Vein endothelial cell (primary cell): ENCODE data around the gene KRTAP19-4. TPM values are rescaled to one million over a fixed set of nuclear protein-coding genes. Genes with fewer than 3 reads are reported as not detected.

ENCODE experiments used
- small RNA-seq: library from RNA; depleted of rRNA; stranded (forward); fragments of <200 nt; gene quantifications from one replicate; pipeline ENCODE3, GENCODE V24; 2012
- total RNA-seq: library from RNA; depleted of rRNA; stranded (reverse); fragments of >200 nt; gene quantifications from 2 replicates; pipeline ENCODE4 v1.2.3, GENCODE V29; 2012

KRTAP19-4 gene
- not detected in 2 replicates for total RNA-seq

GRCh38 chr21:30497065-30497464 is at the start of gene KRTAP19-4:
KRTAP19-4 (minus strand) TSS chr21:30497165; CDS start chr21:30497110, 55 bp downstream.

GRCh38 chr21:30541764-30542163 is 44.8 kb upstream of the KRTAP19-4 start, which contains the start of gene KRTAP19-6:
KRTAP19-6 (minus strand) TSS chr21:30541864; CDS start chr21:30541833, 31 bp downstream.

GRCh38 chr21:30502041-30502440 is 5.1 kb upstream of the KRTAP19-4 start, which contains the start of gene KRTAP19-5:
KRTAP19-5 (minus strand) TSS chr21:30502141; CDS start chr21:30502090, 51 bp downstream.

GRCh38 chr21:30491963-30492428 is 5.0 kb downstream of the KRTAP19-4 start, which contains the start of gene KRTAP19-3:
KRTAP19-3 (minus strand) TSS chr21:30492013; CDS start chr21:30491957, 56 bp downstream.

GRCh38 chr21:30487336-30487735 is 9.6 kb downstream of the KRTAP19-4 start, which contains the start of gene KRTAP19-2:
KRTAP19-2 (minus strand) TSS chr21:30487436; CDS start chr21:30487348, 88 bp downstream.

GRCh38 chr21:30480145-30480544 is 16.8 kb downstream of the KRTAP19-4 start, which contains the start of gene KRTAP19-1:
KRTAP19-1 (minus strand) TSS chr21:30480367; CDS start chr21:30480317, 50 bp downstream.

Small RNA genes within 50 kb of the gene (small RNA-seq; reads per million reads assigned to genes)
- not detected for gene AP000567.1
- gene KRTAP19-10P = not detected
- gene KRTAP19-11P = not detected
- gene KRTAP19-9P = not detected

Other genes with a start within 250 kb of the KRTAP19-4 start
- not detected in 2 replicates for gene KRTAP24-1, start 214.2 kb downstream of the KRTAP19-4 start, total RNA-seq
- gene KRTAP25-1, start 207.7 kb downstream of the KRTAP19-4 start, total RNA-seq = not detected in 2 replicates
- gene KRTAP26-1, start 176.8 kb downstream of the KRTAP19-4 start, total RNA-seq = not detected in 2 replicates
- gene KRTAP27-1, start 159.5 kb downstream of the KRTAP19-4 start, total RNA-seq = not detected in 2 replicates
- not detected in 2 replicates for gene KRTAP23-1, start 148.6 kb downstream of the KRTAP19-4 start, total RNA-seq
- not detected in 2 replicates for gene KRTAP13-2, start 124.9 kb downstream of the KRTAP19-4 start, total RNA-seq
- gene KRTAP13-1, start 101.1 kb downstream of the KRTAP19-4 start, total RNA-seq = not detected in 2 replicates
- not detected in 2 replicates for gene KRTAP13-3, start 71.2 kb downstream of the KRTAP19-4 start, total RNA-seq
- gene KRTAP13-4, start 66.9 kb downstream of the KRTAP19-4 start, total RNA-seq = not detected in 2 replicates
- not detected in 2 replicates for gene KRTAP15-1, start 56.9 kb downstream of the KRTAP19-4 start, total RNA-seq
- not detected in 2 replicates for gene KRTAP19-1, start 16.8 kb downstream of the KRTAP19-4 start, total RNA-seq
- gene KRTAP19-2, start 9.7 kb downstream of the KRTAP19-4 start, total RNA-seq = not detected in 2 replicates
- gene KRTAP19-3, start 5.2 kb downstream of the KRTAP19-4 start, total RNA-seq = not detected in 2 replicates
- gene KRTAP19-5, start 5.0 kb upstream of the KRTAP19-4 start, total RNA-seq = not detected in 2 replicates
- not detected in 2 replicates for gene KRTAP19-6, start 44.7 kb upstream of the KRTAP19-4 start, total RNA-seq
- not detected in 2 replicates for gene KRTAP19-7, start 64.1 kb upstream of the KRTAP19-4 start, total RNA-seq
- gene KRTAP22-2, start 93.2 kb upstream of the KRTAP19-4 start, total RNA-seq = not detected in 2 replicates
- gene KRTAP6-3, start 95.3 kb upstream of the KRTAP19-4 start, total RNA-seq = not detected in 2 replicates
- not detected in 2 replicates for gene KRTAP6-2, start 101.7 kb upstream of the KRTAP19-4 start, total RNA-seq
- not detected in 2 replicates for gene KRTAP22-1, start 103.9 kb upstream of the KRTAP19-4 start, total RNA-seq
- gene KRTAP6-1, start 116.8 kb upstream of the KRTAP19-4 start, total RNA-seq = not detected in 2 replicates
- not detected in 2 replicates for gene KRTAP20-1, start 119.3 kb upstream of the KRTAP19-4 start, total RNA-seq
- not detected in 2 replicates for gene KRTAP20-4, start 123.5 kb upstream of the KRTAP19-4 start, total RNA-seq
- gene KRTAP20-2, start 138.0 kb upstream of the KRTAP19-4 start, total RNA-seq = not detected in 2 replicates
- not detected in 2 replicates for gene KRTAP20-3, start 145.7 kb upstream of the KRTAP19-4 start, total RNA-seq
- gene KRTAP21-3, start 221.6 kb upstream of the KRTAP19-4 start, total RNA-seq = not detected in 2 replicates